Endodermal cell (in vitro differentiated cells): ENCODE measurements around the gene C18orf63. TPM values are rescaled to one million over a fixed set of nuclear protein-coding genes. Genes with fewer than 3 reads are reported as not detected.

Experiments used
- DNase-seq: peaks from one replicate; pipeline ENCODE4 v3.0.0-alpha.2; 2017
- H3K27ac ChIP-seq: 2 replicates; pipeline ENCODE4 v1.5.1; 2013; ENCODE audit warnings: mild to moderate bottlenecking, low read depth, low read length, moderate library complexity
- H3K27me3 ChIP-seq: 2 replicates; pipeline ENCODE4 v1.6.1; 2013; ENCODE audit warnings: mild to moderate bottlenecking, low read length, moderate library complexity; ENCODE audit not compliant: insufficient read depth, control insufficient read depth, poor library complexity, severe bottlenecking
- H3K36me3 ChIP-seq: 2 replicates; pipeline ENCODE4 v1.7.0; 2013; ENCODE audit warnings: mild to moderate bottlenecking, low read length, moderate library complexity; ENCODE audit not compliant: control insufficient read depth, insufficient read depth
- H3K4me1 ChIP-seq: one replicate; pipeline ENCODE4 v1.7.0; 2013; ENCODE audit warnings: low read length; ENCODE audit not compliant: control insufficient read depth, insufficient read depth
- H3K4me3 ChIP-seq: 2 replicates; pipeline ENCODE4 v1.5.1; 2013; ENCODE audit warnings: mild to moderate bottlenecking, low read length, moderate library complexity
- H3K9ac ChIP-seq: 2 replicates; pipeline ENCODE4 v1.6.1; 2013; ENCODE audit warnings: mild to moderate bottlenecking, low read length, moderate library complexity; ENCODE audit not compliant: poor library complexity, severe bottlenecking; ENCODE audit errors: extremely low read depth
- H3K9me3 ChIP-seq: 2 replicates; pipeline ENCODE4 v1.6.1; 2013; ENCODE audit warnings: mild to moderate bottlenecking, low read length, moderate library complexity; ENCODE audit not compliant: control insufficient read depth
- H3K27ac Mint-ChIP-seq: 2 replicates; pipeline ENCODE4 v1.8.0; 2020; ENCODE audit warnings: mixed read lengths
- H3K27me3 Mint-ChIP-seq: 2 replicates; pipeline ENCODE4 v1.8.0; 2021; ENCODE audit warnings: mild to moderate bottlenecking, mixed read lengths; ENCODE audit not compliant: insufficient read depth
- H3K36me3 Mint-ChIP-seq: 2 replicates; pipeline ENCODE4 v1.8.0; 2020; ENCODE audit warnings: low read depth, mixed read lengths
- H3K4me1 Mint-ChIP-seq: 2 replicates; pipeline ENCODE4 v1.8.0; 2020; ENCODE audit warnings: mixed read lengths
- H3K4me3 Mint-ChIP-seq: 2 replicates; pipeline ENCODE4 v1.8.0; 2020; ENCODE audit warnings: mild to moderate bottlenecking, moderate library complexity, mixed read lengths
- H3K9me3 Mint-ChIP-seq: 2 replicates; pipeline ENCODE4 v1.8.0; 2020; ENCODE audit warnings: mild to moderate bottlenecking, mixed read lengths
- WGBS, 2 experiments: methylation state at CpG; one replicate each; pipeline versions ENCODE4 v1.1.5 to v1.1.7; 2013; ENCODE audit warnings: missing lambda C conversion rate in 2 of 2, mixed read lengths in 1 of 2; ENCODE audit not compliant: insufficient coverage in 1 of 2, insufficient read length in 1 of 2; 5-methylcytosine and 5-hydroxymethylcytosine counted together
- total RNA-seq, 2 donors: library from RNA; stranded (reverse); fragmentation: NEBNext Ultra II Directional in 1 of 2; extraction: Animal tissue kit (Norgen Biotek cat#: 25700) in 1 of 2; gene quantifications; 2 replicates in 1 of 2; 3 replicates in 1 of 2; pipeline ENCODE4 v1.2.1, GENCODE V29; 2021
- TF ChIP-seq, protein P1 (sequence below): fragments of 200-600 bp; sonication (generic); conservative IDR thresholded peaks from 2 replicates; pipeline ENCODE4 v1.5.0; 2021; ENCODE audit warnings: antibody characterized with exemption, mild to moderate bottlenecking

C18orf63 gene
- total RNA-seq, 2 donors from 2014 or later = not detected

DNA sequence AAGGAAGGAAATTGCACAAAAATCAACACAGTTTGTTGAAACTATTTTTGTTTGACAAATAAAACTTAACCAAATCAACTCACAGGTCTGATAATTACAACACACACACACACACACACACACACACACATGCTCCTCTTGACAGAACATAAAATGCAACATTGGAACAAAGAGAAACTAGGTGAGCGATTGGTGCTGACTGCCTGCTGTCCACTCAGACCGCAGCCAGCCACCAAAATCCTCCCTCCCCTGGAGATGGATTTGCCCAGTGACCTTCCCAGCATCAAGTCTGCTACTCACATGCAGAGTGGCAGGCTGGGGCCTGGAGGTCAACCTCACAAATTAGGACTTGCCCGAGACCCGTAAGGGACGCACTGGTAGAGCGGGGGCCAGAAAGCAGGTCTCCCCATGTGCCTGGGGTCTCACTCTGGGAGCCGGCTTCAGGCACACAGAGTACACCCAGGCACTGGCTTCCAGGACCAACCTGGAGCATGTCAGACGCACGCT is 80.1 kb downstream of the C18orf63 start:
- no peak overlapping the region for H3K4me3 Mint-ChIP-seq
- Histone ChIP-seq H3K9ac (no peak overlapping the region), H3K4me1 (peaks cover 6% of the 10 kb centered on the region), H3K4me3 (no peak overlapping the region), H3K27me3 (no peaks in the 10 kb centered on the region), H3K9me3 (no peaks in the 10 kb centered on the region), H3K27ac (no peak overlapping the region), H3K36me3 (no peaks in the 10 kb centered on the region)
- DNase-seq = no peak
- H3K27ac Mint-ChIP-seq = no peak overlapping the region
- WGBS, 2 experiments = 77 to 90% methylated on average over 5 to 9 of the region's 9 CpGs
- peaks cover 6% of the 10 kb centered on the region for H3K27me3 Mint-ChIP-seq
- no peaks in the 10 kb centered on the region for H3K36me3 Mint-ChIP-seq
- H3K4me1 Mint-ChIP-seq = peaks cover 36% of the 10 kb centered on the region
- H3K9me3 Mint-ChIP-seq = no peaks in the 10 kb centered on the region
- TF ChIP-seq, protein P1, sequence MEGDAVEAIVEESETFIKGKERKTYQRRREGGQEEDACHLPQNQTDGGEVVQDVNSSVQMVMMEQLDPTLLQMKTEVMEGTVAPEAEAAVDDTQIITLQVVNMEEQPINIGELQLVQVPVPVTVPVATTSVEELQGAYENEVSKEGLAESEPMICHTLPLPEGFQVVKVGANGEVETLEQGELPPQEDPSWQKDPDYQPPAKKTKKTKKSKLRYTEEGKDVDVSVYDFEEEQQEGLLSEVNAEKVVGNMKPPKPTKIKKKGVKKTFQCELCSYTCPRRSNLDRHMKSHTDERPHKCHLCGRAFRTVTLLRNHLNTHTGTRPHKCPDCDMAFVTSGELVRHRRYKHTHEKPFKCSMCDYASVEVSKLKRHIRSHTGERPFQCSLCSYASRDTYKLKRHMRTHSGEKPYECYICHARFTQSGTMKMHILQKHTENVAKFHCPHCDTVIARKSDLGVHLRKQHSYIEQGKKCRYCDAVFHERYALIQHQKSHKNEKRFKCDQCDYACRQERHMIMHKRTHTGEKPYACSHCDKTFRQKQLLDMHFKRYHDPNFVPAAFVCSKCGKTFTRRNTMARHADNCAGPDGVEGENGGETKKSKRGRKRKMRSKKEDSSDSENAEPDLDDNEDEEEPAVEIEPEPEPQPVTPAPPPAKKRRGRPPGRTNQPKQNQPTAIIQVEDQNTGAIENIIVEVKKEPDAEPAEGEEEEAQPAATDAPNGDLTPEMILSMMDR = no peak

DNA sequence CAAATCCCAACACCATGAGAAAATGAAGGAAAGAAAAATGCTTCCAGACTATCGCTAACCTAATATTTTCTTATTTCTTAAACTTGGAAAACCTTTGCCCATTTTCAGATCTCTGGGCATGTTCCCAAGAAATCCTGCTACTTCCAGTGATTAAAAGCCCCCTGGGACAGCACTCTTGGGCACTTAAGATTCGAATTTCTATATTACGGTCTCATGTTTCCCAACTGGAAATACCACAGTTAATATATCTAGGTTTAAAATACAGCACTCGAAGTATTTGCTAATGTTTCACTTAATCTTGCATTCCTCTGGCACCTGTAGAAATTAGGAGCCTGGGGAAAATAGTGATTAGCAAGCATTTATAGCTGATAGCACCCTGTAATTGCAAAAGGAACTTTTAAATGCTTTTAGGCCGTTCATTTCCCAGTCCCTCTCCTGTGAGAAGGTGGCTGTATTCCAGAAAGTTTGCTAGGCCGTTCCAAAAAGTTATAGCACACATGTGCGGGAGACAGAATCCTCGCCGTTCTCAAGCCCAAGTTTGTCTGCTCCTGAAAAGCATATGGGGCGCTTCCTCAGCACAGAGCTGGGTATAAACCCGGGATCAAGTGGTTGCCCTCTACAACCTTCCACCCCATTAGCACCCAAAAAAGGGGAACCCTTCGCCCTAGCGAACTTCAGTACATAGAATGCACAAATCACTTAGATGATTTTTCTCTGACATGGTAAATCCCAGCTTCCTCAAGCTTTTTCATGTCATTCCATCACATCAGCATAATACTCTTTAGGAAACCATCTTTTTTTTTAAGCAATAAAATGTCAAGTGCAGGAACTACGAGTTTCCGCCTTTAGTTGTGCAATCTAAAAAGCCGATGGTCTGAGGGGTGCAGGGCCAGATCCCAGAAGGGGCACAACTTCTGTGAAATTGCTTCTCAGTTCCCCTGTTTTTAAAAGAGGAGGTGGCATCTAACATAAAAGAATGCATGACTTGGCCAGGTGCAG is 80.8 kb downstream of the C18orf63 start:
- TF ChIP-seq, protein P1 = no peak
- Histone ChIP-seq H3K4me1 (peaks cover 5% of the 10 kb centered on the region), H3K9ac (no peak overlapping the region), H3K9me3 (no peaks in the 10 kb centered on the region), H3K27ac (no peak overlapping the region), H3K4me3 (no peak overlapping the region), H3K27me3 (no peaks in the 10 kb centered on the region), H3K36me3 (no peaks in the 10 kb centered on the region)
- H3K36me3 Mint-ChIP-seq = no peaks in the 10 kb centered on the region
- H3K27me3 Mint-ChIP-seq = peaks cover 6% of the 10 kb centered on the region
- H3K4me3 Mint-ChIP-seq = no peak overlapping the region
- WGBS, 2 experiments = 86 to 89% methylated on average over 13 to 16 of the region's 16 CpGs
- no peak overlapping the region for H3K27ac Mint-ChIP-seq
- H3K4me1 Mint-ChIP-seq = peaks cover 32% of the 10 kb centered on the region
- H3K9me3 Mint-ChIP-seq = no peaks in the 10 kb centered on the region
- DNase-seq = no peak

DNA sequence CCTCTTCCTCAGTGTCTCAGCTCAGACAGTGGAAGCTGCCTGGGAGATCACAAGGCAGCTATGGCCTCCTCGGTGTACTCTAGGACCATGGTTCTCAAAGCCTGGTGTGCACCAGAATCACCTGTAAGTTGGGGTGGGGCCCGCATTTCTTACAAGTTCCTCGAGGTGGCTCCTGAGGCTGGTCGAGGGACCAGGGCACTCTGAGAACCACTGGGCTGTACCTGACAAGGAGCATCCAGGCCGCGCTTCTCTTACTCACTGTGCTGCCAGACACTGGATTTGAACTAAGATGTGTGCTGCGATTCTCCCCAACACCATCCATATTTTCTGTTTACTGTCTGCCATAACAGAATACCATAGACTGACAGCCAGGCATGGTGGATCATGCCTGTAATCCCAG is 81.9 kb downstream of the C18orf63 start:
- Mint-ChIP-seq H3K4me3 (no peak overlapping the region), H3K9me3 (no peaks in the 10 kb centered on the region), H3K27ac (no peak overlapping the region), H3K4me1 (peaks cover 30% of the 10 kb centered on the region), H3K36me3 (no peaks in the 10 kb centered on the region), H3K27me3 (peaks cover 6% of the 10 kb centered on the region)
- H3K4me3 ChIP-seq = no peak overlapping the region
- no peaks in the 10 kb centered on the region for H3K27me3 ChIP-seq
- H3K9me3 ChIP-seq = no peaks in the 10 kb centered on the region
- DNase-seq = no peak
- WGBS, 2 experiments = 89 to 93% methylated on average over 5 to 7 of the region's 7 CpGs
- no peak overlapping the region for H3K27ac ChIP-seq
- no peak overlapping the region for H3K9ac ChIP-seq
- H3K4me1 ChIP-seq = no peaks in the 10 kb centered on the region
- TF ChIP-seq, protein P1 = peak; percentile 32
- no peaks in the 10 kb centered on the region for H3K36me3 ChIP-seq
